H9 (cell line): ENCODE data around the gene ANKH. TPM values are rescaled to one million over a fixed set of nuclear protein-coding genes. Genes with fewer than 3 reads are reported as not detected.

Source experiments
- DNase-seq: peaks from one replicate; pipeline ENCODE4 v3.0.0-alpha.2; 2017
- H2AFZ ChIP-seq: one replicate; pipeline ENCODE4 v1.6.1; 2013; ENCODE audit warnings: mild to moderate bottlenecking, low read length, control low read depth, moderate library complexity
- H2AK5ac ChIP-seq: 2 replicates; pipeline ENCODE4 v1.6.1; 2013; ENCODE audit warnings: low read length, control low read depth, mixed read lengths; ENCODE audit not compliant: insufficient read length
- H2BK120ac ChIP-seq: one replicate; pipeline ENCODE4 v1.6.1; 2013; ENCODE audit warnings: low read depth, mild to moderate bottlenecking, low read length, control low read depth, inconsistent platforms; ENCODE audit not compliant: poor library complexity, severe bottlenecking
- H2BK12ac ChIP-seq: 2 replicates; pipeline ENCODE4 v1.6.1; 2013; ENCODE audit warnings: low read length, control low read depth, mixed read lengths, low read depth; ENCODE audit not compliant: insufficient read length
- H2BK15ac ChIP-seq: 2 replicates; pipeline ENCODE4 v1.6.1; 2013; ENCODE audit warnings: low read depth, low read length, control low read depth
- H2BK20ac ChIP-seq: one replicate; pipeline ENCODE4 v1.6.1; 2013; ENCODE audit warnings: low read depth, mild to moderate bottlenecking, low read length, control low read depth, inconsistent platforms; ENCODE audit not compliant: poor library complexity, severe bottlenecking
- H2BK5ac ChIP-seq: 2 replicates; pipeline ENCODE4 v1.6.1; 2013; ENCODE audit warnings: low read length, control low read depth, mixed read lengths; ENCODE audit not compliant: insufficient read length
- H3K14ac ChIP-seq: 2 replicates; pipeline ENCODE4 v1.6.1; 2013; ENCODE audit warnings: low read length, control low read depth; ENCODE audit not compliant: insufficient read depth
- H3K18ac ChIP-seq: 2 replicates; pipeline ENCODE4 v1.6.1; 2013; ENCODE audit warnings: low read depth, mild to moderate bottlenecking, mixed read lengths, low read length, control low read depth; ENCODE audit not compliant: insufficient read length
- H3K23ac ChIP-seq: 2 replicates; pipeline ENCODE4 v1.6.1; 2013; ENCODE audit warnings: low read length, control low read depth, mixed read lengths, low read depth; ENCODE audit not compliant: insufficient read length
- H3K23me2 ChIP-seq: 2 replicates; pipeline ENCODE4 v1.6.1; 2013; ENCODE audit warnings: low read depth, mild to moderate bottlenecking, mixed read lengths, low read length, control low read depth; ENCODE audit not compliant: insufficient read length, poor library complexity, severe bottlenecking
- H3K27ac ChIP-seq: 2 replicates; pipeline ENCODE4 v1.5.1; 2013; ENCODE audit warnings: low read length, control low read depth, mixed read lengths, low read depth; ENCODE audit not compliant: insufficient read length
- H3K27me3 ChIP-seq: 2 replicates; pipeline ENCODE4 v1.6.1; 2013; ENCODE audit warnings: low read length, control low read depth, inconsistent platforms; ENCODE audit not compliant: insufficient read depth
- H3K4ac ChIP-seq: 2 replicates; pipeline ENCODE4 v1.6.1; 2013; ENCODE audit warnings: low read depth, mild to moderate bottlenecking, control low read depth, inconsistent platforms, low read length, moderate library complexity
- H3K4me1 ChIP-seq: 2 replicates; pipeline ENCODE4 v1.6.1; 2013; ENCODE audit warnings: low read length, control low read depth, inconsistent platforms; ENCODE audit not compliant: insufficient read depth
- H3K4me2 ChIP-seq: 2 replicates; pipeline ENCODE4 v1.6.1; 2013; ENCODE audit warnings: low read length, control low read depth, mixed read lengths; ENCODE audit not compliant: insufficient read length, insufficient read depth
- H3K56ac ChIP-seq: 2 replicates; pipeline ENCODE4 v1.6.1; 2013; ENCODE audit warnings: low read depth, mild to moderate bottlenecking, mixed read lengths, low read length, control low read depth; ENCODE audit not compliant: insufficient read length
- H3K79me1 ChIP-seq: 2 replicates; pipeline ENCODE4 v1.6.1; 2013; ENCODE audit warnings: low read depth, mild to moderate bottlenecking, moderate library complexity, low read length, control low read depth, inconsistent platforms; ENCODE audit not compliant: insufficient read depth, poor library complexity, severe bottlenecking
- H3K79me2 ChIP-seq: 2 replicates; pipeline ENCODE4 v1.6.1; 2013; ENCODE audit warnings: low read length, control low read depth, inconsistent platforms; ENCODE audit not compliant: insufficient read depth
- H3K9ac ChIP-seq: 2 replicates; pipeline ENCODE4 v1.6.1; 2013; ENCODE audit warnings: low read length, control low read depth, mixed read lengths; ENCODE audit not compliant: insufficient read length; ENCODE audit errors: extremely low read depth
- H3K9me3 ChIP-seq: one replicate; pipeline ENCODE4 v1.6.1; 2013; ENCODE audit warnings: low read depth, low read length, inconsistent platforms; ENCODE audit not compliant: control insufficient read depth
- H3T11ph ChIP-seq: one replicate; pipeline ENCODE4 v1.6.1; 2013; ENCODE audit warnings: mild to moderate bottlenecking, low read length, control low read depth, inconsistent platforms
- H4K20me1 ChIP-seq: one replicate; pipeline ENCODE4 v1.6.1; 2013; ENCODE audit not compliant: control insufficient read depth, insufficient read length, insufficient read depth
- H4K5ac ChIP-seq: 2 replicates; pipeline ENCODE4 v1.6.1; 2013; ENCODE audit warnings: low read depth, mild to moderate bottlenecking, mixed read lengths, low read length, control low read depth; ENCODE audit not compliant: insufficient read length
- H4K8ac ChIP-seq: replicated peaks from 2 replicates; pipeline ENCODE4 v1.6.1; 2013; ENCODE audit warnings: low read length, control low read depth, mixed read lengths, low read depth; ENCODE audit not compliant: insufficient read length
- H4K91ac ChIP-seq: 2 replicates; pipeline ENCODE4 v1.6.1; 2013; ENCODE audit warnings: low read depth, mild to moderate bottlenecking, moderate library complexity, mixed read lengths, low read length, control low read depth; ENCODE audit not compliant: insufficient read length
- H3K27ac Mint-ChIP-seq, 3 experiments: 2 replicates in 2 of 3; 3 replicates in 1 of 3; pipeline ENCODE4 v1.8.0; 2020 to 2021; ENCODE audit warnings: mixed read lengths in 3 of 3, mild to moderate bottlenecking in 1 of 3, moderate library complexity in 1 of 3
- H3K27me3 Mint-ChIP-seq: 2 replicates; pipeline ENCODE4 v1.8.0; 2021; ENCODE audit warnings: low read depth, mild to moderate bottlenecking, moderate library complexity, mixed read lengths
- H3K36me3 Mint-ChIP-seq, 3 experiments: 2 replicates in 2 of 3; 3 replicates in 1 of 3; pipeline ENCODE4 v1.8.0; 2020 to 2021; ENCODE audit warnings: low read depth in 3 of 3, mixed read lengths in 3 of 3; ENCODE audit not compliant: insufficient read depth in 1 of 3
- H3K4me1 Mint-ChIP-seq, 2 experiments: 2 replicates each; pipeline ENCODE4 v1.8.0; 2020; ENCODE audit warnings: mixed read lengths in 2 of 2
- H3K4me3 Mint-ChIP-seq, 2 experiments: 2 replicates in 1 of 2; 3 replicates in 1 of 2; pipeline ENCODE4 v1.8.0; 2020 to 2021; ENCODE audit warnings: mild to moderate bottlenecking in 2 of 2, mixed read lengths in 2 of 2, moderate library complexity in 1 of 2
- H3K9me3 Mint-ChIP-seq, 2 experiments: 2 replicates in 1 of 2; 3 replicates in 1 of 2; pipeline ENCODE4 v1.8.0; 2020; ENCODE audit warnings: mild to moderate bottlenecking in 2 of 2, mixed read lengths in 2 of 2, moderate library complexity in 1 of 2
- CTCF ChIP-seq: fragments of 200-600 bp; sonication (generic); conservative IDR thresholded peaks from 3 replicates; pipeline ENCODE4 v1.8.0; 2021; ENCODE audit warnings: antibody characterized with exemption, mild to moderate bottlenecking
- WGBS: extraction: QIAGEN DNeasy Blood & Tissue Kit; methylation state at CpG from one replicate; pipeline ENCODE4 v1.1.7; 2013; ENCODE audit warnings: missing lambda C conversion rate, low lambda C conversion rate, mixed read lengths; ENCODE audit not compliant: insufficient read length; ENCODE audit errors: extremely low coverage; 5-methylcytosine and 5-hydroxymethylcytosine counted together
- total RNA-seq: library from RNA; stranded (reverse); gene quantifications from 2 replicates; pipeline ENCODE4 v1.2.1, GENCODE V29; 2021

The ANKH gene
- total RNA-seq, 1 experiment from 2014 or later, result 9.6 TPM

- no peak overlapping the region for H3K9ac ChIP-seq
- H3K4me2 ChIP-seq, result no peak overlapping the region
- H3K36me3 Mint-ChIP-seq, result no peaks in the 10 kb centered on the region
- H3K27ac Mint-ChIP-seq, result no peak overlapping the region
- H3K9me3 ChIP-seq, result no peaks in the 10 kb centered on the region
- no peak overlapping the region for H4K5ac ChIP-seq
- peaks cover 29 to 33% of the 10 kb centered on the region in 2 experiments for H3K4me1 Mint-ChIP-seq
- H3K4me1 ChIP-seq, result peaks cover 5% of the 10 kb centered on the region; the same call in 1 of the 2 replicates
- H2BK120ac ChIP-seq, result no peak overlapping the region
- no peaks in the 10 kb centered on the region; a peak in 1 of 5 replicates for H3K9me3 Mint-ChIP-seq
- no peaks in the 10 kb centered on the region for H3K23me2 ChIP-seq
- H2BK5ac ChIP-seq, result no peak overlapping the region
- H3K14ac ChIP-seq, result no peak overlapping the region
- H2BK12ac ChIP-seq, result no peak overlapping the region
- no peak overlapping the region for H3K56ac ChIP-seq
- H3K27me3 Mint-ChIP-seq, result no peaks in the 10 kb centered on the region
- no peak overlapping the region for H3T11ph ChIP-seq
- no peak overlapping the region for H3K4ac ChIP-seq
- H3K18ac ChIP-seq, result no peak overlapping the region
- DNase-seq, result no peak
- no peaks in the 10 kb centered on the region for H3K79me1 ChIP-seq
- H3K4me3 Mint-ChIP-seq, result no peak overlapping the region
- no peak overlapping the region for H3K23ac ChIP-seq
- no peaks in the 10 kb centered on the region for H3K79me2 ChIP-seq
- no peak overlapping the region for H2AK5ac ChIP-seq
- no peak overlapping the region for H2BK15ac ChIP-seq
- H3K27me3 ChIP-seq, result no peaks in the 10 kb centered on the region
- WGBS, result no CpG with 5 or more reads among the region's 10 CpGs
- H2AFZ ChIP-seq, result no peak overlapping the region
- H3K27ac ChIP-seq, result no peak overlapping the region
- no peak overlapping the region for H4K8ac ChIP-seq
- no peak overlapping the region for H4K91ac ChIP-seq
- no peak overlapping the region for H2BK20ac ChIP-seq
- no peak for TF ChIP-seq CTCF
- no peaks in the 10 kb centered on the region for H4K20me1 ChIP-seq
These were observed 134.3 kb downstream of the ANKH start for GRCh38 chr5:14737291-14737690.
